GM18526 (cell line): Measurements from ENCODE around the gene PPM1K.

ENCODE experiments used
- POLR2A ChIP-seq: IDR thresholded peaks from 3 replicates; pipeline ENCODE4 v1.6.1; 2011; ENCODE audit not compliant: insufficient read length; ENCODE audit errors: extremely low read depth

The PPM1K gene

DNA sequence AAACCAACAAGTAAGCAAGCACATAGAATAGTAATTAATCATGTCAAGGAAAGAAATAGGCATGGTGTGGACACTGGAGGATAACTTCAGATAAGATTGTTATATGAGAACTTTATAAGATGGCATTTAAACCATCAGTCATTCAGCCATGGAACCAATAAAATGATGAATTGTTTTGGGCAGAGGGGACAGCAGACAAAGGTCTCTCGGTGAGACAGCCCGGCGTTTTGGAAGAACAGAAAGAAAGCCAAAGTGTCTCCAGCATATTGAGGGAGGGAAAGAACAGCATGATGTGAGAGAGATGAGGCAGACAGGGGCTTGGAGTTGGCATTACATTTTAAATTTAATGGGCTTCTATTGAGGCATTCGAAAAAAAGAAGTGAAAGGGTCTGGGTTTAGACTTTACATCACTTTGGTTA lies 883 bp upstream of the PPM1K start:
- no peak for TF ChIP-seq POLR2A

DNA sequence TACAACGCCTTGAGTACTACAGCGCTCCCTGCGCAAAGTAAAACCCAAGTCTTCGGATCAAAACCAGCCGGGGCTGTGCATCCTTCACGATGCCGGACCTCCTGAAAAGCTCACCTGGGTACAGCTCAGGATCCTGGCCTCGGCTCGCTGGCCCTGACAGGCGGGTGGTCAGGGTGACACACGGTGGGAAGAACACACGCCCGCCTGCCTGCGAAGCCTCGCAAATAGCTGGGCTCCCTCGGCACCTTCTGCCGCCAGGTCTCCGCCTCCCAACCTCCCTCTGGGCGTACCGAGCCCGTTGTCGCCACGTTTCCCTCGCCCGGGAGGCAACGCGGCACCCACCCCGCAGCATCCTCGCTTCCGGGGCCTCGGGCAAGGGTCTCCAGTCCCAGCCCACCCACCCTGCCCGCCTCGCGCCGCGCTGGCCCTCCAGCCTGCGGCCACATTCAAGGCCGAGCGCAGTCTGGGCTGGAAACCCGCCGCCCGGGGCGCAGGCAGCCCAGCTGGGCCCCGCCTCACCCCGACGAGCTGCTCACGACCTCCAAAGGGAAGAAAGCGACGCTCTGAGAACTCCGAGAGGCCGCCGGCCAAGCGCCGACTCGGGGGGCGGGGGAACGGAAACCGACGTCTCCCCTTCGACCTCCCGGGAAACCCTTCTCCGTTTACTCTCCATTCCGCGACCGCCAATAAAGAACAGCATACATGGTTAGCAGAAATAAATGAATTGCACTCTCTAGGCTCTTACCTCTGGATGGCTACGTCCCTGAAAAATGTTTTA lies 511 bp downstream of the PPM1K start:
- no peak for TF ChIP-seq POLR2A

DNA sequence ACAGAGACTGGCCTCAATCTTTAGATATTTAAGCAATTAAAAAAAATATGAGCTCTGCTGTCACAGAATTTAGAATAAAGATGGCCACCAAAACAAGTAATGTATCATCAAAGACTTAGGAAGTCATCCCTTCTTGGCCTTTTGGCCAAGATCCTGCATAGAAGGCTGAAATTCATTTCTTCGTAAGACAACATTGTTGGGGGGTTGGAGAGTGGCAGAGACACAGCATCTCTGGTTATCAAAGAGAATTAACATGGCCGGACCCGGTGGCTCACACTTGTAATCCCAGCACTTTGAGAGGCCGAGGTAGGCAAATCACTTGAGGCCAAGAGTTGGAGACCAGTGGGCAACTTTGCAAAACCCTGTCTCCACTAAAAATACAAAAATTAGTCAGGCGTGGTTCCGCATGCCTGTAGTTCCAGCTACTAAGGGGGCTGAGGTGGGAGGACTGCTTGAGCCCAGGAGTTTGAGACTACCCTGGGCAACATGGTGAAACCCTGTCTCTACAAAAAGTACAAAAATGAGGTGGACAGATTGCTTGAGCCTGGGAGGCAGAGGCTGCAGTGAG lies 4.0 kb downstream of the PPM1K start:
- TF ChIP-seq POLR2A: no peak

DNA sequence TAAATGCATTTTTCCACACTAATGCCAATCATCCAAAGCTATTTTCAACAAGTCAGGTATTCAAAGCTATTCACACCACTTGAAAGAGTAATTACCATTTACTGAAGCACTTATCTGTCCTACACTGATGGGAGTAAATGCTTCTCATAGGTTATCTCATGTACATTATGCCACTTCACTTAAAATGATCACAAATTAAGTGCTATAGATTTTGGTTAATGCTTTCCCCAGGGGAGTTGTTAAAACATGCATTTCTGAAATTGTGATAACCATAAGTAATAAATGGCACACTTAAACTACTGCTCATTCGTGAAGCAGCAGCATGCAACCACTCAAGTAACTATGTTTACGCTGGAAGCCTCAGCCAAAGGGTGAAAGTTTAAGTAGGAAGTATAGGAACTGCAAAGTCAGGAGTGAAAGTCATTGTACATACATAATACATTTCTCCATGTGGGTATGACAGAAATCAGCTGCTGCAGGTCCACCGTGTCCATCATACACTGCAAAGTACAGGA lies 6.6 kb downstream of the PPM1K start:
- no peak for TF ChIP-seq POLR2A

DNA sequence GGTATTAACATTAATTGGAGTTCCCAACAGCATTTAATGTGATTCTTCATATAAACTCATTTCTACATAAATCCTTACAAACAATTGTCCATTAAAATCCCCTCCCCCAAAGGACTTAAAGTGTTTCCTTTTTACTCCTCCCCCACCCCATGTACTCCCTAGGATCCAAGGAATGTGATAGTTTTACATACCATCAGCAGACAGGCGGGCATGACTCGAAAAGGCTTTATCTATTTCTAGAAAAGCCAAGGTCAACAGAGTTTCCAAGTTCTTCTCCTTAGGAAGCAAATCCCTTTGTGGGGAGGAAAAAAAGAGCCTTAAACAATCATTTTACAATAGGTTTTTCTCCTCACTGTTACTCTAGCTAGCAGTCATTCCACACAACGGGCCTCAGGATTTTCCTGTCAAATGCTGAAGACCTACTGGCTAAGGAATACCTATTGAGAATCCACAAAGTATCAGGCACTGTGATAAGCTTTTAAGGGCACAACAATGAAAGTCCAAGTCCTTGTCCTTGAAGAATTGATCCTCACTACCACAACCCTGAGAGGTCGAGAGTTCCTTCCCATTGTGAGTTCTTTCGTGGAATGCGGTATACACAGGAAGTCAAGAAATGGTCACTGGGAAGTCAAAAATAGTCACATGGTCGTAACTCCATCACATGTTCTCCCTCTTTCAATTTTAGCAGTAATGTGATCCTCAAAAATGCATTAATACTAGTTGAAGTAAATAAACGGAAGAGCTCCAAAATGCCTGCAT lies 7.2 kb downstream of the PPM1K start:
- TF ChIP-seq POLR2A: no peak

DNA sequence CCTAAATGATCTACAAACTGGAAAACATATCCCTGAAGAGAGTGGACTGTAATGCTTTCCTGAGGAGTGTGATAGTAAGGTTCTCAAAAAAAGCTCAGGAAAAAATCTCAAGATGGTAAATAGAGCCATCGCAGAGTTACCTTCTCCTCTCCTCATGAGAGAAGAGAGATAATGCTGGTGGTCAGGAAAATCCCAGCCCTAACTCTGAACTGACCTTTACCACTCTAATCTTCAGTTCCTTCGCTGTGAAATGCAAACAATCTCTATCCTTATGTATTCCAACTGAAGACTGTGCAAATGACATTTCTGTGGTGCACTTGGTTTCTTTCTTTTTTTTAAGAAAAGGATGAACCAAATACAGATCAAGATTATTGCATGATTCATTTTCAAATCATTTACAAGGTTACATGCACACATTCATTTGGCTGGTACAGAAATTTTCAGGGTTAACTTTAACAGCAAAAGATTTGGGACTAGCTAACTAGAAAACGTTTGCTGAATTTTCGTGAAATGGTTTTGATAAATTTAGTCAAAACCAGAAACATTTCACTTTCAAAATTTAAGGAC lies 8.3 kb downstream of the PPM1K start:
- no peak for TF ChIP-seq POLR2A

DNA sequence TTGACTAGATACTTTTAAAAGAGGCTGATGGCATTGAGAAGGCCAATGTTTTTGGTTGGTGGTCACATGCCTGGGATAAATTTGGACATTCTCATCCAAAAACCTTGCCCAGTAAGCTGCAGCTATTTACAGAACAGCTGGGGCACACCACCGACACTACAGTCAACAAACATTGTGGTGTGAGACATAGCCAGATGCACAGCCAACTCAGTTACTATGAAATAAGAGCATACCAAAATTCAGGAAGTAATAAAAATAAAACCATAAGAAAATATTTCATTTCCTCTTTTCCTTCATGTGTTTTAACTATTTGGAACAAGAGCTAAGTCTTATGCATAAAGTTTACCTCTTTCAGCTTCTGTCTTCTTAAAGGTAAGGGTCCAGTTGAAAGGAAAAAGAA lies 8.8 kb downstream of the PPM1K start:
- TF ChIP-seq POLR2A: no peak

DNA sequence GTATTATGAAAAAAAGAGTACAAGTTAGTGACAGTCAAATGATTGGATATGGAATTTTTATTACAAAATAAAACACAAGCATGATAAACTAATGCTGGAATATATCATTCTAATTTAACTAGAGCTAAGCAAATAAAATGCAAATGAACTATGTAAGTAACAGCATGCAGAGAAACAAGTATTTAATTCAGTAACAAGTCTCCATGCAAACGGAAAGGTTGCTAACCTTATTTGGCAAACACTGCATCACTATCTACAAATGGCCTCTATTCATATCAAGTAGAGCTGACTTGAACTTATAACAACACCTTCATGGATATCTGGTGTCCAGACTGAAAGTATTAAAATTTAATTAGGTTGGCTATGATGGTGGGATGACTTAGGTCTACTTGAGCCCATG lies 15.4 kb downstream of the PPM1K start:
- no peak for TF ChIP-seq POLR2A

DNA sequence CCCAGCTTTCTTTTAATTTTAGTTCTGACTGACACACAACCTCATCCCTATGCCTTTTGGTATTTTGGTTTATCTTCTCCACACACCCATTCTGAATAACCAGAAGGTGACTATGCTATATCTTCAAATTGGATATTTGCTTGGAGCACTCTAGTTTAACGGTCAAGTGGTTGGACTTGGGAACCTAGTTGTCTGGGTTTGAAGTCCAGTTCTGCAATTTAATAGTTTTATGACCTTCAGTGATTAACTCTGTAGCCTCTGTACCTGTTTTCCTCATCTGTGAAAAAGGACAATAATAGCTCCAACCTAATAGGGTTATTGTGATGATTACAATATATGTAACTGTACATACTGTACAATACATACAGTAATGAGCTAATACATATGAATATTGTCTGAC lies 20.0 kb downstream of the PPM1K start:
- TF ChIP-seq POLR2A: no peak

DNA sequence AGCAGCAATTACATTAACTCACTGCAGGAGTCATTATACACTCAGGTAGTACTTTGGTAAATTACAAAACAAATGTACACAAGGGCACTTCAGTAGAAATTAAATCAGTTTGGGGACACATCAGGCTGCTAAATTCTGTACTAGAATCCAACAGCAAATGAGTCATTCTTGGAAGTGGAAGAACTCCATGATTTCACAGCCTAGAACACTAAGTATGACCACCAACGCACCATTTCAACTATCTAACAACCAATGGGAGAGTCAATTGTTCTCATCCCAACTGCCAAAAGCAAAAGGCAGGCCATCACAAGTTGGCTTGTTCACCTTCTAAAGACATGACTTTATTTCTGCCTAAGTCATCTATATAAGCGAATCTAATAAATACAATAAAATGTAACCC lies 26.6 kb downstream of the PPM1K start:
- no peak for TF ChIP-seq POLR2A

DNA sequence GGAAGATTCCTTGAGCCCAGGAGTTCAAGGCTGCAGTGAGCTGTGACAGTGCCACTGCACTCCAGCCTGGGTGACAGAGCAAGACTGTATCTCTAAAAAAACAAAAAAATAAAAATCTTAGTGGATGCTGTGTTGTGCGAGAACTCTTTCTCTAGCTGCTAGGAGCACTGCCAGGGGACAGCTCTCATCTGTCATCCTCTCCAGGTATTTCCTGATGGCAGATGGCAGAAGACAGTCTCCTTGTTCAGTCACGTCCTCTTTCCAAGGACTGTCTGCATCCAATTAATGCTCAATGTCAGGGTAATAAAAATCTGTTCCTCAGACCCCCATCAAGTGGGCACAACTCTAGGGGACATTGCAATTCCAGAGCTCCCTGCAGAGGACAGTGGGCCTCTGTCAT lies 29.2 kb downstream of the PPM1K start:
- no peak for TF ChIP-seq POLR2A

DNA sequence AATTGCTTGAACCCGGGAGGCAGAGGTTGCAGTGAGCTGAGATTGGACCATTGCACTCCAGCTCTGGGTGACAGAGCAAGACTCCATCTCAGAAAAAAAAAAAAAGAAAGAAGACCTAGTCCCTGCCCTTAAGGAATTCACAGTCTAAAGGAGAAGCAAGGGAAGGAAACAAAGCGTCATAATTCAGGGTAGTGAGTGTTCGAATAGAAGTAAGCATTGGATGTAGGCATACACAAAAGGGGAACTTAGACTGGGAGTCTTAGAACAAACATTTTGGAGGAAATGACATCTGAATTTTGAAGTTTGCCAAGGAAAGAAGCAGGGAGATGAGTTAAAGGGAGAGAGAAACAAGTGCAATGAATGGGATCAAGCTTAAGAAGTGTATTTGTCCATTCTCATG lies 32.4 kb downstream of the PPM1K start:
- TF ChIP-seq POLR2A: no peak

DNA sequence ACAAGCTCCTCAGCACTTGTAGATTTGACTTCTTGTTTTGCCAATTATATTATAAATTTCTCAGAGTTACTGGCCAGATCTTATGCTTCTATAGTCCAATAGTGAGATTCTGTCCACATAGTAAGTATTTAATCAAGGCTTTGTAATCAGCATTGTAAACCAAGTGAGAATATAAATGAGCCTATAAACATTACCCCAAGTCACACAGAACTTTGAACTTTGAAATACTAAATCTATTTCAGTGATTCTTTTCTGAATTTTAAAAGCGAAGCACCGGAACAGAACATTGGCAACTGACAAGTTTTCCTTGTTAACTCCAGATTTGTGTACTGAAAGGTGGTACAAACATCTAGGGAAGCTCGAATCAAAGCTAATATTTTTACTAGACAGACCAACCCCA lies 37.2 kb downstream of the PPM1K start:
- no peak for TF ChIP-seq POLR2A

DNA sequence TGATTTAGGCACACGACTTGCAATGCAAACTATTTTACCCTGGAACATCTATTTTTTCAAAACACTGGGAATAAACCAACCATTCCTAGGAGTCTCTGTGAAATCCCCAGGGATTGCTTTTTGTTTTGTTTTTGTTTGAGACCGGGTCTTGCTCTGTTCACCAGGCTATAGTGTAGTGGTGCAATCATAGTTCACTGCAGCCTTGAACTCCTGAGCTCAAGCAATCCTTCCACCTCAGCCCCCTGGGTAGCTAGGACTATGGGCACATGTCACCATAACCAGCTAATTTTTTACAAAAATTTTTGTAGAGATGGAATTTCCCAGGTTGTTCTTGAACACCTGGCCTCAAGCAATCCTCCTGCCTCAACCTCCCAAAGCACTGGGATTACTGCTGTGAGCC lies 37.8 kb downstream of the PPM1K start:
- no peak for TF ChIP-seq POLR2A

DNA sequence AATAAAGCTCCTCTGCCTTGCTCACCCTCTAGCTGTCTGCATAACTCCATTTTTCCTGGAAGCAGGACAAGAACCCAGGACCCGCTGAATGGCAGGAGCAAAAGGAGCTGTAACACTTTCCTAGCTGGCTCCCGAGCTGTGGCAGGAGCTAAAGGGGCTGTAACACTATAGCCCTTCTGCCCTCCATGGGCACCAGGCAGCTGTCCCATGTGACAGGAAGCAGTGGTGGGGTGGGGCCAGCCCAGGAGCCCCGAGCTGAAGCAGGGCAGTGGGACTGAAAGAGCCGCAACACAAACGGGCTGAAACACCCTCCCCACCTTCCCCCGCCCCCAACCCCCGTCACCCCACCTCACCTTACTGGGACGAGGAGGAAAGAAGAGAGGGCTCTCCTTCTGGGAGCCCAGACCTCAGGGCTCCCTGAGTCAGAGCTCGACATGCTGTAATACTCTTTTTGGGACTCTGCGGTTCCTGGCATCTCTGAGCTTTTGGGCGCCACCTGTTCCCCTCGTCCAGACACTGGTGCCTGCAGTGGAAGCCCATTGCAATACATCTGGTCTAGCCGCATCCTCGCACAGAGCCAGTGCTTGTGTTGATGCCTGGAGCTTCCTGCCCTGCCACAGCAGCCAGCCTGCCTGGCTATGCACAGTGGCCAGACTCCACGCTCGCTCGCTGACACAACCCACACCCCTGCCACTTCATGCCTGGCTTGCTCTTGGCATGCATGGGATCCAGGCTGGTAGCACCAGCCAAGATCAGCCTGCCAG lies 39.4 kb downstream of the PPM1K start:
- no peak for TF ChIP-seq POLR2A
